NK-92 treated with Interleukin-12 subunit alpha and Interleukin-12 subunit beta, amount 100 ng/mL, for 24 hours (cell line): ENCODE measurements around the gene PLEKHA5.
"Not testable (repeated sequence)": the region's sequence is repeated elsewhere in the genome, so short reads cannot be mapped to it uniquely, and the experiment has no call there.

Source experiments
- DNase-seq: peaks from one replicate; lab custom pipeline; 2025; lab: John Stamatoyannopoulos, UW

PLEKHA5 gene

DNA sequence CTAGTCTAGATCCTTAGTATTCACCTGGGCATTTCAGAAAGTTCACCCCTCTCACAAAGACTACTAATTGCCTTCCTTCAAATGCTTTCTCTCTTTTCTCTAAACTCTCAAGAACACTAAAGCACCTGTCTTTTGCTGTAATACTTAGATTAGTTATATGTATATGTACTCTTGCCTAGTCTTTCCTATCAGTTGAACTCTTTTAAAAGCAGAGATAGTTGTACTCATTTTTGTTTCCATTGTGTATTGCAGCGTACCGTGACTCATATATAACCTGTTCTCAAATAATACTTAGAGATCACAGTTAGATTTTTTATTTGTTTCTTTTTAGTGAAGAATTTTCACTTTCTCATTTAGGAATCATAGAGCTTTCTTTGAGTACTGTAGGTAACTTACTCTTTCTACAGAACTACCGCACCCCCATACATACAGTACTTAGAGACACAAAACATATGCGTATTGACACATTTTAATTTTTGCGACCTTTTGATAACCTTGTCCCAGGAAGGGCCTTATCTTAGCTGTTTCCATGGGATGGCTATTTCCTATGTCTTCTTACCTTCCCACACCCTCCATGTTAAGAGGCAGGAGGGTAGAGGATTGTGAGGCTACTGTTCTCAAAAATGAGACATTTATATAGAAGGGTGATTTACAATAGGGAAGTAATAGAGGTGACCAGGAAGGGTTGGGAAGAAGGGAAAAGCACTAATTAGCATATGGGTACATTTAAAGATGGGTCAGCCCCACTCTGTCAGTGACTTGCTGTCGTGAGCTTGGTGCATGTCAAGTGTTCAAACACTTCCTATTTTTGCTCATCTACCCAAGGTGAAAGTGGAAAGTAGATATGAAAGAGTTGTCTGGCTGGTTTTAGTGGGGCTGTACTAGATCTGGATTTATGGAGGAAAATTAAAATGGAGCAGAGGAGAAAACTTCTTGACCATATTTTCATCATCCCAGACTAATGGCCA, 74.3 kb downstream of the PLEKHA5 start:
- DNase-seq, result no peak

DNA sequence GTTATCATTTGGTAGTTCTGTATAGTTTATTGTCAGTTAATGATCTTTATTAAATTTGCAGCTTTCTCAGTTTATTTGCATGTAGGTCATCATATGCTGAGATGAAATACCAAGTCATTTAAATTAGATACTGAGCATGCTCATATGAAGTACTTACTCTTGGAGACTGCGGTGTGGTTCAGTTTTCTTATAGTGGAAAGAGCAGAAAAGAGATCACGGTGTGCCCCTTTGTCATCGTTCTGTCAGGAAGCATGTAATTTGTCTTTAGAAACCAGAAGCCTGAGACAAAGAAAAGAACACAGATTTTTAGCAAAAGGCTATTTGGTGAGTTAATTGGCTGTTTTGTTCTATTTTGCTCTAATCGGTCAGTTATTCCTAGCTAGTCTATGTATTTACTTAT, 75.6 kb downstream of the PLEKHA5 start:
- no peak for DNase-seq

DNA sequence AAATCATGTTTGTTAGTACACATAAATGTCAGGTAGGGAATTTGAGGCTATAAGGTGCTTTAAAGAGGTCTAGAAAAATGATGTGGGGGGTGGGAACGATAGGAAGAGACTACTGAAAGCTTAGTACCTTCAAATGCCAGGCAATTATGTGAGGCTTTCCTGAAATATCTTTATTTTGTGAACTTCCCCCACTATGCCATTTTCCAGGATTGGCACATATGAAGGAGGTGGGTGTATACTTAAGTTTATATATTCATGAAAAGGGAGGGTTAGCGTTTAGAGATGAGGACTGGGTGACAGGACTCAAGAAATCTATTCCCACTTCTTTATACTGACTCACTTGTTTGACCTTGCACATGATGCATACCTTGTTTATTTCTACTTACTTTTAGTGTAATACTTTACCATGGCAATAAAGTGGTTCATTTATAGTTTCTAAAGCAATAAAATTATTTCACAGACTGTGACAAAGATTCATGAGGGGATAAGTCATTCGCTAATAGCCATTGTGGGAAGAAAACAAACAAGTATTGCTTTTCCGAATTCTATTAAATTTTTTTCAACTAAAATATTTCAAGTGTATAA, 77.1 kb downstream of the PLEKHA5 start:
- DNase-seq, result no peak

DNA sequence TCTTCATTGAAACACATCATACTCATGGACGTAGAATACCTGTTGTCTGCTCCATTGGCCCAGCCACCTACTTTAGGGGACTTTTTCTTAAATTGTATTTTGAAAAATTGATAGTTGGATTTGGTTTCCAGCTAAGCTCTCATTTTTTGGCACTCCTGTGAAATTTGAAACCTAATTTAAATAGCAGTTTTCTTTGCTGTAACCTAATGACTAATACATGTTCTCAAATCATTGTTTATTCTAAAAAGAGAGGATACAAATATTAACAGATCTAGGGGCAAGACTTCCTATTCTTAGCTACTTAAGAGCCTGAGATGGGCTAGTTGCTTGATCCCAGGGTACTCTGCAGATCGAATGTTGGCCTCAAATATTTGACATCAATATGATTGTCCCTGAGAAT, 78.9 kb downstream of the PLEKHA5 start:
- DNase-seq, result no peak

DNA sequence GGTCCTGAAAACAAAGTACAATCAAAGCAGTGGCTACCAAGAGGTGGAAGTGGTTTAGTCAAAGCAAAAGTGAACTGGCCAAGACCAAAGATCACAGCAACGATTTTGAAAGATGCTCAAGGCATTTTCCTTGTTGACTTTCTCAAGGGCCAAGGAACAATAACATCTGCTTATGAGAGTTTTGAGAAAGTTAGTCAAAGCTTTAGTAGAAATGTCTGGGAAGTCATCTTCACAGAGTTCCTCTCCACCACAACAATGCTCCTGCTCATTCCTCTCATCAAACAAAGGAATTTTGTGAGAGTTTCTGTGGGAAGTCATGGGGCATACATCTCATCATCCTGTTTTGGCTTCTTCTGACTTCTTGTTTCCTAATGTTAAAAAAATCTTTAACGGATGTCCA, 80.1 kb downstream of the PLEKHA5 start:
- no peak for DNase-seq

DNA sequence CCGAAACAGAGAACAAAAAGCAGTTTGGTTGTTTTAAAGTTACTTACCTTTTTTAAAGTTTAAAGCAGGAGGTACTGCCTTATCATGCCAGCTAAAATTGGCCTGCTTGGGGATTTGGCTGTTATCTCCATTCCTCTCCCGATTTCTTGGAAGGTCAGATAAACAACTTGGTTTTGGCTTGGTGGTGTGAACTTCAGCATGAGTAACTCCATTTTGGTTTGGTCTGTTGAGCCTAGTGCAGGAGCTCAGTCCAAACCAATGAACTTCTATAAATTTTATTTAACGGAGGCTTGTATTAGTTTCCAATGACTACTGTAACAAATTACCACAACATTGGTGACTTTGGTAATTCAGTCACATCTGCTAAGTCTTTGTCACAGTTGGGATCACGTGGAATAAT, 82.3 kb downstream of the PLEKHA5 start:
- no peak for DNase-seq

DNA sequence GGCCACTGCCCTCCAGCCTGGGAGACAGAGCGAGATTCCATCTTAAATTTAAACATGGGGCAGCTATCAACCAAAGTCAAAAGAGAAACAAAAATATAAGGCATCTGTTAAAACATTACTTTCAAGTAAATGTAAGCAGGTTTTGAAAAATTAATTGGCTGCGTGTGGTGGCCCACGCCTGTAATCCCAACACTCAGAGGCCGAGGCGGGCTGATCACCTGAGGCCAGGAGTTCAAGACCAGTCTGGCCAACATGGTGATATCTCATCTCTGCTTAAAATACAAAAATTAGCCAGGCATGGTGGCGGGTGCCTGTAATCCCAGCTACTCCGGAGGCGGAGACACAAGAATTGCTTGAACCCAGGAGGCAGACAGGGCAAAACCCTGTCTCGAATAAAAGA, 82.7 kb downstream of the PLEKHA5 start:
- no peak for DNase-seq

DNA sequence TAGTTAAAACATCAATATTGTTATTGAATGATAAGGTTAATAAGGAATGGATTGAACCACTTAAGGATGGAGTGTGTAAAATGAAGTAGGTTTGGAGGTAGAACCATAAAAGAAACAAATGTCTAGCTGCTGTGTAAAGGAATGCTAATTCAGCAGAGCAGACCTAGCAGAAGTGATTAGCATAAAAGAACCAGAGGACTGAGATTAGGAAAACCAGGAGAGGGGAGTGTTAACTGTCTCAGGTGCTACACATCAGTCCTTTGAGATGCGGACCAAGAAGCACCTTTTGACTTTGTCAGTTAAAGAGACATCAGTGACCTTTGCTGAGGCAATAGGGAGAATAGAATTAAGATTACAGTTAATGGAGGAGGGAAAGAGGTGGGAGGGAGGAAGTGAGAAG, 84.5 kb downstream of the PLEKHA5 start:
- DNase-seq, result no peak

DNA sequence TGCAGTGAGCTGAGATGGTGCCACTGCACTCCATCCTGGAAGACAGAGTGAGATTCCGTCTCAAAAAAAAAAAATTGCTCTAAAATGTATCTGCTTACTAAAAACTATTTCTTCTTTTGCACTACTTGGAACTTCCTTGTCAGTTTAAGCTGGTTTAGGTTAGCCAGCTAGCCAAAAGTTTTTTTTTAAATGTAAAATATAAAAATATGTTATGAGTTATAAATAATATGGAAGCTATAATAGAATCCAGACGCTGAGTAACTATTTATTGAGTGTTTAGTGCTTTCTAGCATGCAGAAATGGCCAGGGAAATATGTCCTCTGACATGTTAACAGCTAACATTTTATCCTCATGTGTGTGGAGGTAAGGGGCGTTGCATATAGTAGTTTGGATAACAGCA, 85.6 kb downstream of the PLEKHA5 start:
- DNase-seq, result no peak

DNA sequence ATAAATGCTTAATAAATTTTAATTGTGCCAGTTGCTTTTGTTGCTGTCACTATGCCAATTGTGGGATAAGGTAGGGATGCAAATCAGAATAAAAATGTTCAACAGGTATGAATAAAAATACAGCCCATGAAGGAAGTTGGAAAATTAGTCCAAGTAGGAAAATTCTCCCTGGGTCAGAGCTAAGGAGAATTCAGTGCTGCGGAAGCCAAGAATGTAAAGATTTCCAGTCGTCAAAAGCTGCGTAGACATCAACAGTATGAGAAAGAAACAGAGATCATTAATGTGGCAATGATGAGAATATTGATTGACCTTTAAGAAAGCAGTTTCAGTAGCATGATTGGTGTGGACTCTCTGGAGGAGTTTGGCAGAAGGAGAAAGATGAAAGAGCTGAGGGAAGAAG, 87.9 kb downstream of the PLEKHA5 start:
- DNase-seq, result no peak

DNA sequence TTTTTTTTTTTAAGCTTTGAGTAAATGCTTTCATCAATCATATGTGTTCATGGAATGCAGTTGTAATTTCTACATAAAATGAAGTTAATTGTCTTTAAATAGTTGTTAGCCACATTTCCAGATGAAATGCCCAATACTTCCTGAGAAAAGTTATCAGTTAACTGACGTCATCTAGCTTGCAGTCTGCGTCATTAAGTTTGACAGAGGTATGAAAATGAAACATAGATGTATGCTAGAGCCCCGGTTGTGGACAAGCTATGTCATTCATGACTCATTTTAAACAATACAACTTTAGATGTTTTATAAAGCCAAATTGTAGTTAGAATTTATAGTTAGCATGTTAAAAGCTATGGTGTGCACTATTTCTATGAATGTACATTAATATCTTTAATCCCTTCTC, 90.7 kb downstream of the PLEKHA5 start:
- DNase-seq, result no peak

DNA sequence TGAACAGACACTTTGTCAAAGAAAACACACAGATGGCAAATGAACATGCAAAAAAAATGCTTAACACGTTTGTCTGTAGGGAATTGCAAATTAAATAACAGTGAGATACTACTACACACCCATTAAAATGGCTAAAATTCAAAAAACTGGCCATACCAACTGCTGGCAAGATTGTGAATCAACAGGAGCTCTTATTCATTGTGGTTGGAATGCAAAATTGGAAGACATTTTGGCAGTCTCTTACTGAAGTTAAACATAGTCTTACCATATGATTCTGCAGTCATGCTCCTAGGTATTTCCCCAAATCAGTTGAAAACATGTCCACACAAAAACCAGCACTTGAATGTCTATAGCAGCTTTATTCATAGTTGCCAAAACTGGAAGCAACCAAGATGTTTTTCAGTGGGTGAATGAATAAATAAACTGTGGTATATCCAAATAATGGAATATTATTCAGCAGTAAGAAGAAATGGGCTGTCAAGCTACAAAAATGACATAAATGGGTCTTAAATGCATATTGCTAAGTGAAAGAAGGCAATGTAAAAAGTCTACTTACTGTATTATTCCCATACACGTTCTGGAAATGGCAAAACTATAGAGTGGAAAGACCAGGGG, 91.4 kb downstream of the PLEKHA5 start:
- DNase-seq, result no peak

DNA sequence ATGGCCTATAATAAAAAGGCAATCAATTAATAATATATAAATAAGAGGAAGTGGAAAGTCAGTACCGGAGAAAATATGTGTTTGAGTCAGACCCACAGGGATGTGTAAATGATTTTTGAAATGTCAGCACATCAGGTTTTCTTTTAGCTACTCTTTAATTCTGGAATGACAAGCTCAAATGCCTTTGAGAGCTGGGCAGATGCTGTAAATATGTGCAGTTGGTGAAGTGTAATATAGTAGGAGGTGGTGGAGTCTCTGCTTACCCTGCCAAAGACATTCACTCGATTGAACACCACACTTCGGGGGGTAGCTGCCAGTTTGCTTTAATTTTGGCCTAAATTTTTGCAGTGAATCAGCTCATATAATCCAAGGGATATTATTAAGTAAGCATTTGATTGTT, 93.0 kb downstream of the PLEKHA5 start:
- no peak for DNase-seq

DNA sequence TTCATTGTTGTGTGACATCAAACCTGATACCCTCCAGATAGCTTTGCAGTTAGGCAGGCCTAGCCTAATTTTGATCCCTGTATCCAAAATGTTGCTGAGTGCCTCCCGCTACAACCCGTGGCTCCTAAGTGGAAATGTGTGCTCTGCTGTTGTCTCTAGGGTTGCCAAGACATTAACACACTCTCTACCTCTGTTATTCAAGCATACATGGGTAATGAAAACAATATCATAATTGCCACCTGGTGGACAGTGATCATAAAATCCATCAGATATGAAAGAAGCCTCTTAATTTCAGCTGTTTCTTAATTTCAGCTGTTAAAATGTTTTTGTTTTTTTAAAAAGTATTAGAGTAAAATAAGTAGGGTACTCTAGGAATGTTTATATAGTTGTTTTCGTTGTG, 93.5 kb downstream of the PLEKHA5 start:
- DNase-seq, result no peak

DNA sequence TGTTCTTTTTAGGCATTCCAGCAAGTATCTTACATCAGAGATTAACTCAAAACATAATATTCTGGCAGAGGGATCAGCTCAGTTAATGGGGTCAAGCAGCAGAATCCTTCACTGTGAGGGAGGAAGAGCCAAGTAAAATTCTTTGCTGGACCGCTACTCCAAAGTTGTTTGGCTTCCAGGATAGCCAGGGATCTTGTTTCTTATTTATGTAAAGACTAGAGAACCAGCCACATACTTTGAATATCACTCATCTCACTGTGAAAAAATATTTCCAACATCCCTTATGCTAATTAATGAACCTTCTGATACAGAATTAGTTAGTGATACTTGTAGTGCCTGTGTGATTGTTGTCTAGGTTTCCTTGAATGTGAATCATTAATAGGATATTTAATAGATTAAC, 94.2 kb downstream of the PLEKHA5 start:
- DNase-seq, result no peak

DNA sequence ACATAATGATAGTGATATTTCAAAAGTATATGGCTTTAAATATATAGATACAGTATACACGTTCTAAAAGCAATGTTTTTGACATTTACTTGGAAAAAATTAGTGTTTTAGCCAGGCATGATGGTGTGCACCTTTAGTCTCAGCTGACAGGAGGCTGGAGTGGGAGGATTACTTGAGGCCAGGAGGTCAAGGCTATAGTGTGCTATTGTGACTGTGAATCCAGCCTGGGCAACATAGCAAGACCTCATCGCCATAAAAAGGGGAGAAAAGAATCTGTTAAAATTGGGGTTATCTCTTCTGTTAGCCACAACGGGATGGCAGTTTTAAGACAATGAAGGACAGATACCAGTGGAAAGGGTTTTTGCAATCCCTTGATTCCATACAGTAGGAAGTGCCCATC, 95.2 kb downstream of the PLEKHA5 start:
- no peak for DNase-seq

DNA sequence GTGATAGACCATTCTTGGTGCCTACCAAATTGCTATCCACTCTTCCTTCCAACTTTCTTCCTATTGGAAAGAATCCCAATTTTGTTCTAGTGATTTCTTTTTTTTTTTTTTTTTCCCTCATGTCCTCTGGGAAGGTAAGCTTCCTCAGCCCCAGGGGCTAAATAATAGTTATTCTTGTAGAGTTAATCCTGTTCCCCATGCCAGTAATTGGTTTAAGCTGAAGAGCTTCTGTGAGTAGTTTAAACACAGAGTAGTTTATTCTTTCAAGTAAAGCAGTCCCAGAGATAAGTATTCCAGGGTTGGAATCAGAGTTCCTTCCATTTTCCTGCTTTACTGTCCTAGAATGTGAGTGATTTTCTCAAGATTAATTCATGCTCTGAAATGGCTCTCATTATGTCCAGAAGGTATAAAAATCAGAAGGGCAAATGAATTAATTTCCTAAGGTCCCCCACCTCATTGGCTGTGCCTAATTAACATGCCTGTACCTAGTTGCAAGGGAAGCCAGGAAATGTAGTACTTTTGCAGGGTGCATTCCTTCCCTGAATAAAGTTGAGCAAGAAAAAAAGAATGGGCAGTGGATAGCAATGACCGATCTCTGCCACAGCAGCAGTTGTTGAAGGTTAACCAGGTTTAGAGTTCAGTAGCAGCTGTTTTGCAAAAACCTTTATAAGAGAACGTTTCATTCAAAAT, 97.8 kb downstream of the PLEKHA5 start:
- no peak for DNase-seq

DNA sequence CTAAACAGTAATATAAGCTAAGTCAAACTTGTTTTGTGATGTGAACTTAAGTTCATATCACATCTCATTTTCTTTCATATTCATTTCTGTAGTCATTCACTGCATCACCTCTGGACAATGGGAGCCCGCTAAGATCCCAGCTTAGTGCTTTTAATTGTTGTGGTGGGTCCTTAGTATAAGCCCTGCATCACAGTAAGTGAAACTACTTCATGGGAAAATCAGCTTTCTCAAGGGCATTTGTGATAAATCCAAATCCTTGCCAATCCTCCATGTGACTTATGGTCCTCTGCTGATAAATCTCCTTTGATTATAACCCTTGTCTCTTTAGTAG, 98.3 kb downstream of the PLEKHA5 start:
- DNase-seq, result no peak

DNA sequence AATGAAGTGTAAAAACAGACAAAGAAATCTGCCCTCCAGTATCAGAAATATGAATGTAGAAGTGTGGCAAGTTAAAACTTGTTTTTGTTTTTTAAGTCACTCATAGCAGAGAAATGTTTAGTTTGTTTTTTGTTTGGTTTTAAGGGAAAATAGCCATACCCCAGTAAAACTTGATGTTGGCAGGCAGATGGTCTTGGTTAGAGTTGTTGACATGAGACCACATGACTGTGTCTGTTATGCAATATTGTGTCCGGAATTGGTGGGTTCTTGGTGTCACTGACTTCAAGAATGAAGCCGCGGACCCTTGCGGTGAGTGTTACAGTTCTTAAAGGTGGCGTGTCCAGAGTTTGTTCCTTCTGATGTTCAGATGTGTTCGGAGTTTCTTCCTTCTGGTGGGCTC, 99.5 kb downstream of the PLEKHA5 start:
- DNase-seq, result not testable (repeated sequence)

DNA sequence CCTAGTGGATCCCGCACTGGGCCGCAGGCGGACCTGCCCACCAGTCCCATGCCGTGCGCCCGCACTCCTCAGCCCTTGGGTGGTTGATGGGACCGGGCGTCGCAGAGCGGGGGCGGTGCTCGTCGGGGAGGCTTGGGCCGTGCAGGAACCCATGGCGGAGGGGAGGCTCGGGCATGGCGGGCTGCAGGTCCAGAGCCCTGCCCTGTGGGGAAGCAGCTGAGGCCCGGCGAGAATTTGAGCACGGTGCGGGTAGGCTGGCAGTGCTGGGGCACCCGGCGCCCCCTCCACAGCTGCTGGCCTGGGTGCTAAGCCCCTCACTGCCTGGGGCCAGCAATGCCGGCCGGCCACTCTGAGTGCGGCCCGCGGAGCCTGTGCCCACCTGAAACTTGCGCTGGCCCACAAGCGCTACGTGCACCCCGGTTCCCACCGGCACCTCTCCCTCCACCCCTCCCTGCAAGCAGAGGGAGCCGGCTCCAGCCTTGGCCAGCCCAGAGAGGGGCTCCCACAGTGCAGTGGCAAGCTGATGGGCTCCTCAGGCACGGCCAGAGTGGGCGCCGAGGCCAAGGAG, 100.8 kb downstream of the PLEKHA5 start:
- DNase-seq, result no peak

DNA sequence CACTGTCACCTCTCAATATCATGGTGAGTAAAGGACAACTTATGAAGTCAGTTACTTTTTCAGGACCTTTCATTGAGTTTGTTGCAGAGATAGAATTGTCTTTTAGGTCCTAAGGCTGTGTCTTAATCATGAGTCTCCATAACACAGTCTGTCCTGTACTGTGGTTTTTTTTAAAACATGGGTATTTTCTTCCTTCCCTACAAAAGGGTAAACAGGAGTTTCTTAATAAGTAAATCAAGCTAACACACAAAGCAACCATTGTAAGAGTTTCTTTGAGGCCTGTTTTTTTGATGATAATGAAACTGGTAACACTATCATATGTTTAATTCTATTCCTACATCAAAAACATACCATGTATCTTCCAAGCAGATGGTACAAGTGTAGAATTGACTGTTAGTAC, 101.4 kb downstream of the PLEKHA5 start:
- no peak for DNase-seq

DNA sequence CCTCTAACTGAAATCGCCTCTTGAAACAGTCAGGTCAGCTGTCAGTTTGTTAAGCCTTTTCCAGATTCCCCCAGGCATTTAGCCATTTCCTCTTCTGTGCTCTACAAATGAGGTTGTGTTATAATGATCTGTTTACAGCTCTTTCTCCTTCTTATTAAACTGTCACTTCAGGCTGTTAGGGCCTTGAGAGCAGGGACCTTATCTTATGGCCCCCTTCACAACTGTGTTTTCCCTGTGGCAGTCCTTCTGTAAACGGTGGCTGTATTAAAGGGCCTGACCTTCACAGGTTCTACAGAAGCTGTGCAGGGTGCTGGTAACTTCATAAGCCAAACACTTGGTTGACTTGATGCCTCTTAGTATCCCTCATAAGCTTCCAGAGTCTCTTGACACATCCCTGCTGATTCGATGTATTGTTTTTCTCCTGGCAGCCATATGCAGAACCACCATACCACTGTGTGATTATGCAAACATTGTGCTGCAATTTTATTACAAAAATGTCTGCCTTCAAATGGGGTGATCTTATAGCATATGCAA, 104.7 kb downstream of the PLEKHA5 start:
- DNase-seq, result no peak
